IMR-90 (cell line): Measurements from ENCODE around the gene GHDC. TPM values are rescaled to one million over a fixed set of nuclear protein-coding genes. Genes with fewer than 3 reads are reported as not detected.

Experiments
- RFX5 ChIP-seq: IDR thresholded peaks from 2 replicates; pipeline ENCODE4 v1.8.0; 2012; ENCODE audit warnings: low read depth, mild to moderate bottlenecking, low read length, moderate library complexity
- polyA plus RNA-seq, 3 experiments: library from polyadenylated mRNA; depleted of rRNA; stranded (reverse); fragments of >200 nt; gene quantifications; 2 replicates each; pipeline ENCODE4 v1.2.3, GENCODE V29; 2012; ENCODE audit warnings: low replicate concordance in 1 of 3
- total RNA-seq: library from RNA; depleted of rRNA; stranded (reverse); fragments of >200 nt; gene quantifications from 2 replicates; pipeline ENCODE4 v1.2.3, GENCODE V29; 2012
- TF ChIP-seq, protein P1 (sequence below): conservative IDR thresholded peaks from 2 replicates; pipeline ENCODE4 v1.5.1; 2012; ENCODE audit warnings: mild to moderate bottlenecking, low read depth, low read length, improper control_type of control experiment

Gene GHDC
- total and polyA plus RNA-seq, 2 of the 4 experiments (the other 2 are of a cell fraction) = 5.2 to 8.1 TPM

DNA sequence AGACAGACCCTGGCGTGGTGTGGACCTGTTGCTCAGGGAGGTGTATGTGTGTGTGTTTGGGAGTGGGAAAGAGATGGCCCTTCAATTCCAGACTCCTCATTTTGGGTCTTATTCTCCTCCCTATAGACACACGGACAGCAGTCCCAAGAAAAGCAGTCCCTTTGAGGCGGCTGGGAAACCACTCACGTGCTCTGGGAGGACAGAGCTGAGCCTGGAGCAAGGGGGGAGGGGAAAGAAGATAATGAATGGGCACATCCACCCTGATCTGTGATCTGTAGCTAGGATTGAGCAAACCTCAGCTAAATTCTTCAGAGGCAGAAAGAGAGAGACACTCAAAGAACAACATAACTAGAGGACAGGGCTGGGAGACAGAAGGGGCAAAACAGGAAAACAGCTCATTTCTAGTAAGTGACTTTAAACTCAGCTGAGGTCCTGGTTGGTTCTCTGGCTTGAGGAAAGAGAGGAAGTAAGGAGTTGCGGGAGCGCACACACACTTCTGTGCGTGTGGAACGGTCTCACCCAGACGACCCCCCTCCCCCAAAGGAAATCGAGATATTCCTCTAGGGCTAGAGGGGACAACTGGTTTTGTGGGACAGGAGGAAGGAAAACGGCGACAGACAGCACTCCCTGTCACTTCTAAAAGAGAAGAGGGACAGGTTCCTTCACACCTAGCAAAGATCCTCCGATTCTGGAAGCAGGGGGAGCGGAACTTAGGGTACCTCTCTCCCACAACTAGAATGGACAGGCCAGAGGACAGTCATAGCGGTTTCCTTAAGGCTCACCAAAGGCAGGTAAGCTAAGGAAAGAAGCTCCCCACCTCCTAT lies 40.2 kb downstream of the GHDC start (continued):
- TF ChIP-seq, protein P1, sequence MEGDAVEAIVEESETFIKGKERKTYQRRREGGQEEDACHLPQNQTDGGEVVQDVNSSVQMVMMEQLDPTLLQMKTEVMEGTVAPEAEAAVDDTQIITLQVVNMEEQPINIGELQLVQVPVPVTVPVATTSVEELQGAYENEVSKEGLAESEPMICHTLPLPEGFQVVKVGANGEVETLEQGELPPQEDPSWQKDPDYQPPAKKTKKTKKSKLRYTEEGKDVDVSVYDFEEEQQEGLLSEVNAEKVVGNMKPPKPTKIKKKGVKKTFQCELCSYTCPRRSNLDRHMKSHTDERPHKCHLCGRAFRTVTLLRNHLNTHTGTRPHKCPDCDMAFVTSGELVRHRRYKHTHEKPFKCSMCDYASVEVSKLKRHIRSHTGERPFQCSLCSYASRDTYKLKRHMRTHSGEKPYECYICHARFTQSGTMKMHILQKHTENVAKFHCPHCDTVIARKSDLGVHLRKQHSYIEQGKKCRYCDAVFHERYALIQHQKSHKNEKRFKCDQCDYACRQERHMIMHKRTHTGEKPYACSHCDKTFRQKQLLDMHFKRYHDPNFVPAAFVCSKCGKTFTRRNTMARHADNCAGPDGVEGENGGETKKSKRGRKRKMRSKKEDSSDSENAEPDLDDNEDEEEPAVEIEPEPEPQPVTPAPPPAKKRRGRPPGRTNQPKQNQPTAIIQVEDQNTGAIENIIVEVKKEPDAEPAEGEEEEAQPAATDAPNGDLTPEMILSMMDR = no peak
- no peak for TF ChIP-seq RFX5
